Mesodermal cell (in vitro differentiated cells): ENCODE data around the gene NIBAN1. TPM values are rescaled to one million over a fixed set of nuclear protein-coding genes. Genes with fewer than 3 reads are reported as not detected.
"Not testable (repeated sequence)": the region's sequence is repeated elsewhere in the genome, so short reads cannot be mapped to it uniquely, and the experiment has no call there.

Experiments used
- H3K27ac ChIP-seq: 2 replicates; pipeline ENCODE4 v1.7.0; 2013; ENCODE audit warnings: mild to moderate bottlenecking, low read depth, low read length, moderate library complexity; ENCODE audit not compliant: severe bottlenecking
- H3K36me3 ChIP-seq: 2 replicates; pipeline ENCODE4 v1.7.1; 2013; ENCODE audit warnings: mild to moderate bottlenecking, low read length, moderate library complexity; ENCODE audit not compliant: control insufficient read depth, insufficient read depth
- H3K4me1 ChIP-seq: one replicate; pipeline ENCODE4 v1.7.1; 2013; ENCODE audit warnings: mild to moderate bottlenecking, low read length; ENCODE audit not compliant: insufficient read depth, control insufficient read depth, poor library complexity, severe bottlenecking
- H3K4me3 ChIP-seq: 2 replicates; pipeline ENCODE4 v1.7.0; 2013; ENCODE audit warnings: low read length, control low read depth, mild to moderate bottlenecking; ENCODE audit not compliant: insufficient read depth, poor library complexity, severe bottlenecking; ENCODE audit errors: extremely low read depth
- H3K9me3 ChIP-seq: 2 replicates; pipeline ENCODE4 v1.7.1; 2013; ENCODE audit warnings: mild to moderate bottlenecking, low read length, moderate library complexity; ENCODE audit not compliant: control insufficient read depth
- WGBS, 2 experiments: methylation state at CpG; one replicate each; pipeline ENCODE4 v1.1.5; 2013; ENCODE audit warnings: missing lambda C conversion rate in 2 of 2; ENCODE audit not compliant: insufficient coverage in 2 of 2; 5-methylcytosine and 5-hydroxymethylcytosine counted together
- polyA plus RNA-seq, 2 experiments: library from polyadenylated mRNA; stranded (reverse); fragments of 50-300 nt; gene quantifications; one replicate each; pipeline ENCODE4 v1.2.3, GENCODE V29; 2013

The NIBAN1 gene, protein sequence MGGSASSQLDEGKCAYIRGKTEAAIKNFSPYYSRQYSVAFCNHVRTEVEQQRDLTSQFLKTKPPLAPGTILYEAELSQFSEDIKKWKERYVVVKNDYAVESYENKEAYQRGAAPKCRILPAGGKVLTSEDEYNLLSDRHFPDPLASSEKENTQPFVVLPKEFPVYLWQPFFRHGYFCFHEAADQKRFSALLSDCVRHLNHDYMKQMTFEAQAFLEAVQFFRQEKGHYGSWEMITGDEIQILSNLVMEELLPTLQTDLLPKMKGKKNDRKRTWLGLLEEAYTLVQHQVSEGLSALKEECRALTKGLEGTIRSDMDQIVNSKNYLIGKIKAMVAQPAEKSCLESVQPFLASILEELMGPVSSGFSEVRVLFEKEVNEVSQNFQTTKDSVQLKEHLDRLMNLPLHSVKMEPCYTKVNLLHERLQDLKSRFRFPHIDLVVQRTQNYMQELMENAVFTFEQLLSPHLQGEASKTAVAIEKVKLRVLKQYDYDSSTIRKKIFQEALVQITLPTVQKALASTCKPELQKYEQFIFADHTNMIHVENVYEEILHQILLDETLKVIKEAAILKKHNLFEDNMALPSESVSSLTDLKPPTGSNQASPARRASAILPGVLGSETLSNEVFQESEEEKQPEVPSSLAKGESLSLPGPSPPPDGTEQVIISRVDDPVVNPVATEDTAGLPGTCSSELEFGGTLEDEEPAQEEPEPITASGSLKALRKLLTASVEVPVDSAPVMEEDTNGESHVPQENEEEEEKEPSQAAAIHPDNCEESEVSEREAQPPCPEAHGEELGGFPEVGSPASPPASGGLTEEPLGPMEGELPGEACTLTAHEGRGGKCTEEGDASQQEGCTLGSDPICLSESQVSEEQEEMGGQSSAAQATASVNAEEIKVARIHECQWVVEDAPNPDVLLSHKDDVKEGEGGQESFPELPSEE
- 2.9 TPM for polyA plus RNA-seq (2013, experiment 1 of 2)
- 2.8 TPM for polyA plus RNA-seq (2013, experiment 2 of 2)

DNA sequence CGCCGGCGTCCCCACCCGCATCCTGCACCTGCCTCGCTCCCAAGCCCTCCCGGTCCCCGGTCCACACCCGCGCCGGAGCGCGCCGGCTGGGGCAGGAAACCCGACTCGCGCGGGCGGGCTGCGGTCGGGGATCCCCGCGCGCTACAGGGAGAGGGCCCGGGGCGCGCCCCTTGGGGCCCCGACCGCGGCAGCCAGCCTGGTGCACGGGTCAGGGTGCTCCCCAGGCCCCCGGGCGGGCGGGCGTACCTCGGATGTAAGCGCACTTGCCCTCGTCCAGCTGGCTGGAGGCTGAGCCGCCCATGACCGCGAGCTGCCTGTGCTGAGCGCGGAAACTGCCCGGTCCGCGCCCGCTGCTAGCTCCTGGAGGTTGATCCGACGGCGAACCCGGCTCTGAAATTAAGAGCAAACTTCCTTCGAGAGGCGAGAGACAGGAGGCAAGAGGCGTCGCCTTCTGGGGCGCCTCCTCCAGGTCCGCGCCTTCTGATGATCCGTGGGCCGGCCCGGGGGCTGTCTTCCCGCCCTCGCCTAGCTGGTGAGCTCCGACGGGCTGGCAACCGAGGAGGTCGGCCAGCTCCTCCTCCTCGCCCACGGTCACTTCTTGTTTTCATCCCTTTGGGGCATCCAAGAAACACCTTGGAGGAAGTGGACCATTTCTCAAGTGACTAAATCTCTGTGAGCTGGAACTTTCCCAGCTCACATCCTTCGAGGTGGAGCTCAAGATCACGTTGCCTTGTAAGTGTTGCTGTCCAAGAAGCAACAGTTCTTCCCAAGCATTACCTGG lies at the start of gene NIBAN1:
TSS of gene NIBAN1 (minus strand) at position 453 of the 781 bp plus-strand sequence. CDS start at position 301, 152 bp downstream.
- 3% methylated on average over 46 to 63 of the region's 70 CpGs for WGBS, 2 experiments
- Histone ChIP-seq H3K27ac (no peak within 1 kb of the TSS), H3K4me1 (peaks cover 3% of the 10 kb centered on the region), H3K36me3 (no peaks in the 10 kb centered on the region), H3K9me3 (no peaks in the 10 kb centered on the region), H3K4me3 (peak within 1 kb of the TSS; percentile 41)

DNA sequence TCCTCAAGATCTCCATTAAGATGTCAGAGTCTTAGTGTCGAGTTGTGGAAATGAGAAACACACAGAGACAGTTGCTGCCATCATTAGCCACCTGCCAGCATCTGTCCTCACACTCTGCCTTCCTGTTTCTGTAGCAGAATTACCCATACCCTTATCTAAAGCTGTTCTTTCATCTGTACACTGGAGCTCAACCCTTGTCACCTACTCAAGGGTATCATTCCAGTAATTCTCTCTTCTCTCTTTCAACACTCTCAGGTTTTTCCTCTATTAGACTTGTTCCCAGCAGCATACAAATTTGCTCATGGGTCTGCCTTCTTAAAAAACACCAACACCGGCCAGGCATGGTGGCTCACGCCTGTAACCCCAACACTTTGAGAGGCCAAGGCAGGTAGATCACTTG lies 43.7 kb upstream of the NIBAN1 start:
- H3K27ac ChIP-seq, result no peak overlapping the region
- H3K9me3 ChIP-seq, result no peaks in the 10 kb centered on the region
- H3K4me3 ChIP-seq, result no peak overlapping the region
- H3K36me3 ChIP-seq, result no peaks in the 10 kb centered on the region
- H3K4me1 ChIP-seq, result peaks cover 9% of the 10 kb centered on the region
- 86 to 87% methylated on average over 3 of the region's 3 CpGs for WGBS, 2 experiments

DNA sequence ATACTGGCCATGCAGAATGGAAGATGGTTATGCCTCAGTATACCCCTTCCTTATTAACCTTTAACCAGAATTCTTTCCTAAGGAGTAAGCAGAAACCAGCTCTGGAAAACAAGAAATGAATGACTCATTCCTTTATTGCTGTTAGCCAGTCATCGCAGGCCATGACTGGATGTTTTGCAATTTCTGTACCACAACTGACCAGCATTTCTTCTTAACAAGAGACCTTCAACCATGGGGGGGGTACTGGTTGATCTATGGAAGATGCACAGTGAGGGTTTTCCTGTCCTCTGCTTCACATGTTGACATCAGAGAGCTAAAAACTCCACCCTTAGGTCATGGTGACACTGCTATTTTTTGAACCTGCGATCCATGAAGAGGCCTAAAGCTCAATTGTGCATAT lies 43.0 kb upstream of the NIBAN1 start:
- H3K4me3 ChIP-seq, result no peak overlapping the region

DNA sequence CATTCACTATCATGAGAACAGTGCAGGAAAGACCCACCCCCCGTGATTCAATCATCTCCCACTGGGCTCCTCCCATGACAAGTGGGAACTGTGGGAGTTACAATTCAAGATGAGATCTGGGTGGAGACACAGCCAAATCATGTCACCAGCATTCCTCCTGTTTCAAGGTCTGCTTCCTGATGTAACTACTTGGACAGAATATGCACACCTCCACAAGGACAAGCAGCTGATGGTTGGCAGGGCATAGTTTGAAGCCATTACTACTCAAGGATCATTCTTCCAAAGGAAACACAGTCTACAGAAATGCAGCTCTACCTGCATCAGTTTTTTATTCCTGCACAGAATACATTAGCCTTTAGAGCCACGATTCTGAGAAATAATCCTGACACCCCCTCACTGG lies 42.6 kb upstream of the NIBAN1 start:
- Histone ChIP-seq H3K4me1 (peaks cover 9% of the 10 kb centered on the region), H3K27ac (no peak overlapping the region), H3K36me3 (no peaks in the 10 kb centered on the region), H3K4me3 (no peak overlapping the region), H3K9me3 (no peaks in the 10 kb centered on the region)
- WGBS, 2 experiments, result 80 to 100% methylated on average over 1 of the region's 2 CpGs

More for the DNA sequence above, 43.0 kb upstream of the NIBAN1 start:
- Histone ChIP-seq H3K9me3 (no peaks in the 10 kb centered on the region), H3K27ac (no peak overlapping the region), H3K36me3 (no peaks in the 10 kb centered on the region), H3K4me1 (peaks cover 9% of the 10 kb centered on the region)
- 100% methylated on average over 1 of the region's 2 CpGs; no CpG with 5 or more reads in 1 of the 2 experiments for WGBS, 2 experiments

DNA sequence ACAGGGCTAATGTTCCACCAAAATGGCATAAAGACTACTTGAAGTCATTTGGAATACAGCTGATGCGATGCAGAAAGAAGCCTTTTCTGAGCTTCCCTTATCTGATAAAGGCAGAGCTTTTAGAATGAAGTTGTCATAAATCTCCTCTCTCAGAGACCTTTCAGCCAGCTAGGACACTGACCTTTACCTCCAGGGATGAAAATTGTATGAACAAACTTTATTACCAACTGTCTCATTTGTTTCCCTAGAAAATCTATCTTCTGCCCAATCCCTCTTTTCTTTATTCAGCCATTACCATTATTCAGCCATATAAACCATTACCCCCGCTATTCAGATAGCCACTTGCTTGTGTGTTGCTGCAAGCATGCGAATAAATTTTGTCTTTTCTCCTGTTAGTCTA lies 41.3 kb upstream of the NIBAN1 start:
- Histone ChIP-seq H3K4me3 (no peak overlapping the region), H3K4me1 (peaks cover 9% of the 10 kb centered on the region), H3K27ac (no peak overlapping the region), H3K36me3 (no peaks in the 10 kb centered on the region), H3K9me3 (no peaks in the 10 kb centered on the region)
- WGBS, 2 experiments, result 85 to 94% methylated on average over 2 to 3 of the region's 3 CpGs

DNA sequence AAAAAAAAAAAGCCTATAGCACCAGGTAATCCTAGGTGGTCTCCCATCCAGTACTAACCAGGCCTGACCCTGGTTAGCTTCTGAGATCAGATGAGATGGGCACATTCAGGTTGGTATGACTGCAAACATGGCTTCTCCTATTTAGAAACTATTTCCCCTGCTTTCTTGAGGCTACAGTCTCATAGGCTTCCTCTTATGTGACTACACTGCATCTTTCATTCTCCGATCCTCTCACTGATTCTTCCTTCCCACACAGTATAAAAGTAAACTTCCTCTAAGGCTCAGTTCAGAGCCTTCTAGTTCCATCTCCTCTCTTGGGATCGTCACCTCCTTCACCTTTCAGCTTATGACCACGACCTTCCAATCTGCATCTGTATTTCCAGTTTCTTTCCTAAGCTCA lies 40.6 kb upstream of the NIBAN1 start:
- H3K9me3 ChIP-seq, result no peaks in the 10 kb centered on the region
- H3K36me3 ChIP-seq, result no peaks in the 10 kb centered on the region
- no peak overlapping the region for H3K27ac ChIP-seq
- H3K4me1 ChIP-seq, result peaks cover 9% of the 10 kb centered on the region
- H3K4me3 ChIP-seq, result no peak overlapping the region
- WGBS, 2 experiments, result 100% methylated on average over 1 to 3 of the region's 3 CpGs

DNA sequence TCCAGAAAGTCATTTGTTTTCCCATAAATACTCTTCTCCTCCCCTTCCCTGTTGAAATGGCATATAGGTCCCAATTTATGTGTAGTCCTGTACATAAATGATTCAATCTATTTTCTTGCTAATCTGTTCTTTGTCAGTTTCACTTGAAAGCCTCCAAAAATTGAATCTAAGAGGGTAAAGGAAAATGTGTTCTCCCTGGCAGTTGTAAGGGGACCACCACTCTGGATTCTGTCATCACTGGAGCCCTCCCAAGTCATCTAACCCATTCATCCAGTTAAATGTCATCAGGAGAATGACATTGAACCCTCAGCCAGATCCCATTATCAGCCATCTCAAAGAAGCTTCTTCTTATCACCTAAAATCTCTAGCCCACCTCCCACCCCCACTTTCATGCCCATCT lies 36.1 kb upstream of the NIBAN1 start:
- Histone ChIP-seq H3K9me3 (no peaks in the 10 kb centered on the region), H3K27ac (no peak overlapping the region), H3K4me1 (no peaks in the 10 kb centered on the region)

DNA sequence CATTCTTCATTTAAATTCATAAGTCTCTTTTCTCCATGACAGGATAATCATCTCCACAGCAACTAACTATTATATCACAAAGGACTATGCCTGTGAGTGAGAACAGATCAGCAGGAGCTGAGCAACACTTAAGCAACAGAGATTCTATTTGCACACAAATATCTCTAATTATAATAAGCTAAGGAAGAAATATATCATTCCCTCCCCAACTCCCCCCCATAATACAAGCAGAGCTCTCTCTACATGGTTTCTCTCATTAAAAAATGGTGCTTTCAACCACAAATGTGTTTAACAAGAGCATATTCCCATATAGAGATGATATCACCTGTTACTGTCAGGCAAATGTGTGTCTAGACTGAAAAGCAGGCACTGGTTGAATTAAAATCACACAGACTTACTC lies 34.5 kb upstream of the NIBAN1 start:
- no peaks in the 10 kb centered on the region for H3K9me3 ChIP-seq
- no peak overlapping the region for H3K4me3 ChIP-seq
- H3K27ac ChIP-seq, result no peak overlapping the region
- H3K4me1 ChIP-seq, result no peaks in the 10 kb centered on the region
- H3K36me3 ChIP-seq, result no peaks in the 10 kb centered on the region

More for the DNA sequence above, 36.1 kb upstream of the NIBAN1 start:
- Histone ChIP-seq H3K36me3 (no peaks in the 10 kb centered on the region), H3K4me3 (no peak overlapping the region)

DNA sequence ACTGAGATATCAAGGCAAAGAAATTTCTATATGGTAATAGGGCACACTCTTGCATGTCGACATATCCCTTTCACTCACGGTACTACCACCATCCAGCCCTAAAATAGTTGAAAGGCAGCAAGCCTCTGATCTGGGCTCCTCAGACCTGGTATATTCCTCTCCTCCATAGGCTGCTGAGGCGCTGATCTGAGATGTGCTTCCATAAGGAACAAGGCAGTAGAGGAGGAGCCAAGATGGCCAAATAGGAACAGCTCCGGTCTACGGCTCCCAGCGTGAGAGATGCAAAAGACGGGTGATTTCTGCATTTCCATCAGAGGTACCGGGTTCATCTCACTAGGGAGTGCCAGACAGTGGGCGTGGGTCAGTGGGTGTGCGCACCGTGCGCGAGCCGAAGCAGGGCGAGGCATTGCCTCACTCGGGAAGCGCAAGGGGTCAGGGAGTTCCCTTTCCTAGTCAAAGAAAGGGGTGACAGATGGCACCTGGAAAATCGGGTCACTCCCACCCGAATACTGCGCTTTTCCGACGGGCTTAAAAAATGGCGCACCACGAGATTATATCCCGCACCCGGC lies 27.1 kb upstream of the NIBAN1 start:
- 95 to 97% methylated on average over 6 to 7 of the region's 26 CpGs for WGBS, 2 experiments
- H3K9me3 ChIP-seq, H3K36me3 ChIP-seq, H3K4me3 ChIP-seq, H3K4me1 ChIP-seq, H3K27ac ChIP-seq: not testable (repeated sequence)

DNA sequence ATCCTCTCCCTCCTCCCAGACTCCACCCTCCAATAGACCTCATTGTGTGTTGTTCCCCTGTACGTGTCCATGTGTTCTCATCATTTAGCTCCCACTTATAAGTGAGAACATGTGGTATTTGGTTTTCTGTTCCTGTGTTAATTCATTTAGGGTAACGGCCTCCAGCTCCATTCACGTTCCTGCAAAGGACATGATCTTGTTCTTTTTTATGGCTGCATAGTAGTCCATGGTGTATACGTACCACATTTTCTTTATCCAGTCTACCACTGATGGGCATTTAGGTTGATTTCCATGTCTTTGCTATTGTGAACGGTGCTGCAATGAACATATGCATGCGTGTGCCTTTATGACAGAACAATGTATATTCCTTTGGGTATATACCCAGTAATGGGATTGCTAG lies 25.7 kb upstream of the NIBAN1 start:
- not testable (repeated sequence) for H3K36me3 ChIP-seq, H3K4me3 ChIP-seq, H3K4me1 ChIP-seq, H3K9me3 ChIP-seq, H3K27ac ChIP-seq
- WGBS, 2 experiments, result 80 to 100% methylated on average over 2 to 5 of the region's 6 CpGs
